GM19193 (cell line): ENCODE results near the gene ERICH6.
A peak's percentile ranks its signal among the peaks of the same experiment; 100 is the strongest.

Experiments
- POLR2A ChIP-seq: IDR thresholded peaks from 4 replicates; pipeline ENCODE4 v1.6.1; 2011; ENCODE audit not compliant: insufficient read depth, insufficient read length; ENCODE audit errors: extremely low read depth

The ERICH6 gene

GRCh38 chr3:150703756-150704344, at the start of gene ERICH6:
Gene ERICH6, minus strand, starts transcription at chr3:150703920. Its CDS starts 22 bp downstream, at chr3:150703898.
- peak; percentile 73 for TF ChIP-seq POLR2A

- TF ChIP-seq POLR2A = no peak
These were observed 48.1 kb upstream of the ERICH6 start for GRCh38 chr3:150751781-150752263.

GRCh38 chr3:150749255-150749654, 45.5 kb upstream of the ERICH6 start:
- TF ChIP-seq POLR2A = no peak

DNA sequence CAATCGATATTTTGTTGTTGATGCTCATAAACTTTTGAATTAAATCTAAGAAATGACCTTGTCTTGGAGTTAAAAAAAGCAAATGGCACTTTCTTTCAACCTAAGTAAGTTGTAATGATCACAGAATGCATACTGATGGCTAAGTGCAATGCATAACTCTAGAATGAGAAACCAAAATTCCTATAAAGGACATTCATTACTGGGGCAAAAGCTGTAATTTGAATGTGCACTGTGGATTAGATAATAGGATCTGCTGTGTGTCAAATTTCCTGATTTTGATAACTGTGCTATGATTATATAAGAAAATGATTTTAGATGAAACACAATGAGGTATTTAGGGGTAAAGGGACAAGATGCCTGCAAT, 44.9 kb upstream of the ERICH6 start:
- no peak for TF ChIP-seq POLR2A

- TF ChIP-seq POLR2A = no peak
These were observed 44.4 kb upstream of the ERICH6 start for GRCh38 chr3:150747886-150748683.

DNA sequence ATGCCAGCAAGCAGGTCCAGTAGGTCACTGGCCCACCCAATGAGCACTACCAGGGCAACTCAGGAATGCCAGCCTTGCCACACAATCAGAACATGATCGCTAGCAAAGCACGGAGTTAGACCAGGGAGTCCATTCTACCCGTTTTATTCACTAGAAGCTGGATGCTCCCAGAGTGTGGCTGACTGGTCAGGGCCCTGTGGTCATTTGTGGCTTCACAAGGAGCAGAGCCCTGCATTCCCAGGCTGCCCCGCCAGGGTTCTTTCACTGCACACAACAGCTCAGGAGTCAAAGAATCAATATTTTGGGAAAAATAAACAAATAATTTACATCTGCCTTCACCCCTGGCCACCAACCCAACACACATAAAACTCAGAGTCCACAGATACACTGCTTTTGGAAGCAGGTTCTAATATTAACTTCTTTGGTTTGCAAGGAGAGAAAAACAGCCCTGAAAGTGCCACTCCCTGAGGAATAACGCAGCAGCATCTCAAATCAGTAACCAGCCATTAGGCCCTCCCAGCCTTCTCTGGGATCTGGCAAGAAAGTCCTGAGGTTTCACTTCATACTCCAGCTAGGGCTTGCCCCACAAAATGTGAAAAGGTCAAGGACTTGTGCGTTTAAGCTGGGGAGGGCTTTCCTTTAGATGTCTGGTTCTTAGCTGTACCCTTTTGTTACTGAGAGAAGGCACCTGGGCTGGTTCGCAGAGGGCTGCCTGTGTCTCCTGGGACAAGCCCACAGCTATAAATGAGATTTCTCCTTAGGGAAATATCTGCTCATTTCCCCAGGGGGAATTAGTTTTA, 43.3 kb upstream of the ERICH6 start:
- TF ChIP-seq POLR2A = no peak

- no peak for TF ChIP-seq POLR2A
These were observed 42.1 kb upstream of the ERICH6 start for GRCh38 chr3:150745832-150746231.

DNA sequence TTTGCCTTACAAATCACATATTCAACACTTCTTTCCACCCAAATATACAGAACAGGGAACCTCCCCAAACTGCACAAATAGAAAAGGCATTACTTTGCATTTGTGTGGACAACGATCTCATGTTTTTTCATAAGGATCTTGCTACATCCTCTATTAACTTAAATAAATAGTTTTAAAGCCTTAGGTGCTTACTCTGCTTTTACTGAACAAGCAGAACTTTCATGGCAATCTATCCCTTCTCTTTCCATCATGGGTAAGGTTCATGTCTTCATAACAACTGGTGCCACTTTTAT, 41.1 kb upstream of the ERICH6 start:
- no peak for TF ChIP-seq POLR2A

DNA sequence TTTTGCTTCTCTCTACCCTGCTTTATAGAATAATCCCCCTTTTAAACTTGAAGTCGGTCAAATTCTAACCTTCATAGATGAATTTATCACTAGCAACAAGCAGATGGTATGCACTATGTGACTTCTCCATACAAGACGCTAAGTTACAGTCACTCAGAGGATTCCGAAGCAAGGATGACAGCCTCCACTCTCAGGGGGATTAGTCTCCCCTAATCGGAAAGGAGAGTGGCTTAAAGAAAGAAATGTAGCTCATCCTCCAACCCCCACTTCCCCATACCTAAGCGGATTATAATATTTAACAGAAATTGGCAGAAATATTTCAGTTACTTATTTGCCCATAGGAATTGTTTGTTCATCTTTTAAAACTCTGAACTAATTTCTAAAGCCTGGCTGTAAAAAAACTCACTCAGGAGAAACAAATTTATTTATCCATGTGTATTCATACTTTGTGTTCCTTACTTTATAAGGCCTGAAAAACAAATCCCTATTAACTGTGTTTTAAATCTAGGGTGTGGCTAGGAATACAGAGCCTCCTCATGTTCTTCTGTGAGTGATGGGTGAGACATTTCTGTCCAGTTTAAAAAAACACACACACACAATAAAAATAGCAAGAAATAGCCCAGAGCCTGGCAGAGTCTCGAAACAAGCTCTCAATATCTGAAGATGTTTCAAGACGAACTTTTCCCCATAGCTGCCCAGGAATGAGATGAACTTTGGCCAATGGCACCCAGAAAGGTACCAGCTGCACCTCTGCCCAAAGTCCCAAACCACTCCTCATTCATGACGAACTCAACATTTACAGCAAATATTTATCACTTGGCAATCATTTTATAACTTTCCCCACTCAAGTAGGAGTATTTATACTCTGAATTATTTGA, 40.6 kb upstream of the ERICH6 start:
- no peak for TF ChIP-seq POLR2A

- TF ChIP-seq POLR2A = no peak
These were observed 39.8 kb upstream of the ERICH6 start for GRCh38 chr3:150743508-150743907.

GRCh38 chr3:150742679-150743078, 39.0 kb upstream of the ERICH6 start:
- TF ChIP-seq POLR2A = no peak

DNA sequence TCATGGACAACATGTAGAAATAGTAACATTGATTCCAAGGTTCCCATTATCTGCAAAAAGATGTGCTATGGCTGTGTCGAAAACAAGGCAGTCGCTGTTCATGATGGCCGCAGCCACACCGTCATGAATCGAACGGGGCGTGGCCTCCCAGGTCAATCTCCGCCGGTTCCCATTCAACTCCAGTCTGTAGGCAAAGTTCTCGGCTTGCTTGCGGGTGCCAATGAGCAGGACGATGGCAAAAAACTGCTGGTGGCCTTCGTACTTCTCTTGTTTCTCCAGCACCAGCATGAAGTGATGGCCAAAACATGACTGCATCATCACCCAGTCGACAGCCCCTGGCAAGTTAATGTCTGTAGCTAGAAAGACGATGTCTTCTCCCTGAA, 38.4 kb upstream of the ERICH6 start:
- TF ChIP-seq POLR2A = no peak

GRCh38 chr3:150741497-150742140, 37.9 kb upstream of the ERICH6 start:
- no peak for TF ChIP-seq POLR2A
